Ureter (tissue), 1 donor: ENCODE data around the gene SLC39A9. TPM values are rescaled to one million over a fixed set of nuclear protein-coding genes. Genes with fewer than 3 reads are reported as not detected.
"Not testable (repeated sequence)": the region's sequence is repeated elsewhere in the genome, so short reads cannot be mapped to it uniquely, and the experiment has no call there.

Experiments used
- DNase-seq: peaks from one replicate; pipeline ENCODE4 v3.0.0-alpha.2; 2020; ENCODE audit warnings: low spot score
- total RNA-seq: library from RNA; stranded (reverse); gene quantifications from one replicate; pipeline ENCODE4 v1.2.4, GENCODE V29; 2023
- donor health status: DM: yes; HTN: yes; CAD: no.

SLC39A9 gene
- total RNA-seq, 1 donor from 2014 or later = 66.4 TPM

GRCh38 chr14:69368381-69368780, 30.1 kb upstream of the SLC39A9 start:
- DNase-seq = no peak

DNA sequence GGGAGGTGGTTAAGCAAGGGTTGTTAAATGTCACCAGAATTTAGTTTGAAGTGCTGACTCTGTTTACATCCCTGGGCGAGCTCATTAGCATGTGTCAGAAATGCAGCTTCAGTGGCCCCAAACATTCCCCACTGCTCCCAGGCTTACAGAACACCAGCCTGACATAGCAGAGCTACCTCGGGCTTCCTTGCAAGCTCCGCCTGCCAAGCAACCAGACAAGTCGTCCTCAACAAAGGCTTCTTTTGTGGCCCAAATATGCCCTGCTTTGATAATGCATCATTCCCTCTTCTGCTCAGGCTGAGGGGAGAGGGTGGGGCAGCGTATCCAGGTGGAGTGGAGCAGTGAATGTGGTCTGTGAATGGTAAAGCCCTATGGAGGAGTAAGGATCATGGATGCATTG, 28.4 kb upstream of the SLC39A9 start:
- no peak for DNase-seq

- DNase-seq = no peak
Observed at GRCh38 chr14:69372146-69372545, 26.3 kb upstream of the SLC39A9 start.

DNA sequence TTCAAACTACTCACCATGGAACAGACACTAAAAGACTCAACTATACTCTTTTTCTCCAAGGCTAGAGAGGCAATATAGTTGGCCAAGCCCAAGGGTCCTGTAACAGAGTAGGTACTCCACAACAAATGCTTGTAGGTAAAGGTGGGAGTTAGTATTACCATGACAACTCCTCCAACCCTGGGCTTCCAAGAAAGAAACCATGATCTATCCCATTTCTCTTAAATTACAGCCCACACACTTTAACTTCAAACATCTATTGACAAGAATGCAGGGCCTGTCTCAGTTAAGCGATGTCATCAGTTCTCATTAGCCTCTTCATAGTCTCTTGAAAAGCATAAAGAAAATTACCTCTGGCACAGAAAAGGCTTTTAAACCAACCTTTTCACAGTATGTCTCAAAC, 25.4 kb upstream of the SLC39A9 start:
- no peak for DNase-seq

- DNase-seq = no peak
Observed at GRCh38 chr14:69374235-69374634, 24.3 kb upstream of the SLC39A9 start.

DNA sequence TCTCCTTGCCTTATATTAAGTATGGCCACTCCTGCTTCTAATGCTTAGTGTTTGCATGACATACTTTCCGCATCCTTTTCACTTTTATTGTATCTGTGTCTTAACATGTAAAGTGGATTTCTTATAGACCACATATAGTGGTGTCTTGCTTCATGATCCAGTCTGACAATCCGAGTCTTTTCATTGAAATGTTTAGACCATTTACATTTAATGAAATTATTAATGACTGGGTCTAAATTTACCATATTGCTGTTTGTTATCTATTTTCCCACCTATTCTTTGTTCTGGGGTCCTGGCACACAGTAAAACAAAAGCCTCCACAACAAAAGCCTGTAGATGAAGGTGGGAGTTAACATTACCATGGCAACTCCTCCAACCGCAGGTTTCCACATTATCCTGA, 23.3 kb upstream of the SLC39A9 start:
- no peak for DNase-seq

- no peak for DNase-seq
Observed at GRCh38 chr14:69375722-69376121, 22.8 kb upstream of the SLC39A9 start.

GRCh38 chr14:69376439-69376838, 22.1 kb upstream of the SLC39A9 start:
- DNase-seq = no peak

DNA sequence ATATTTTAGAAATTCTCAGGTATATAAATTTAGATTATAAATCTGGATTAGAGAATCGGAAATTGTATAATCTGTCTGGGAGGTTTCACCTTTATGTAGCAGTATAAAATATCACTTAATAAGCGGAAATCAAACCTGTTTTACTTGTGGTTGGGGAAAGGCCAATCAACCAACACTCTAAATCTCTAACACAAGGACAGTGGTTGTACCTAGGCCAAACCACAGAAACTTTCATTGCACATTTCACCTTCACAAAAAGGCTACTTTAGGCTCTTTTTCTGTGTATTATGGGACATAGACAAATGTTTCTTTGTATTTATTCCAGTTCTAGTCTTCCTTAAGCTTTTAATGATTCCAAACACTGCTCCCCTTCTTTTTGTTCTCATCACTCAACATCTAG, 20.2 kb upstream of the SLC39A9 start:
- DNase-seq = no peak

- no peak for DNase-seq
Observed at GRCh38 chr14:69387311-69387710, 11.2 kb upstream of the SLC39A9 start.

DNA sequence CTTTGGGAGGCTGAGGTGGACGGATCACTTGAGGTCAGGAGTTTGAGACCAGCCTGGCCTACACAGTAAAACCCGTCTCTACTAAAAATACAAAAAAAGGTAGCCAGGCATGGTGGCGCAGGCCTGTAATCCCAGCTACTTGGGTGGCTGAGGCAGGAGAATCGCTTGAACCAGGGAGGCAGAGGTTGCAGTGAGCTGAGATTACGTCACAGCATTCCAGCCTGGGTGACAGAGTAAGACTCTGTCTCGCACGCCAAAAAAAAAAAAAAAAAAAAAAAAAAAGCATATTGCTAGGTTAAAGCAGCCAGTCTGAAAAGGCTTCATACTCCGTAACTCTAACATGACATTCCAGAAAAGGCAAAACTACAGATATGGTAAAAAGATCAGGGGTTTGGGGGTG, 7.1 kb upstream of the SLC39A9 start:
- DNase-seq = not testable (repeated sequence)

- no peak for DNase-seq
Observed at GRCh38 chr14:69392481-69392880, 6.0 kb upstream of the SLC39A9 start.

DNA sequence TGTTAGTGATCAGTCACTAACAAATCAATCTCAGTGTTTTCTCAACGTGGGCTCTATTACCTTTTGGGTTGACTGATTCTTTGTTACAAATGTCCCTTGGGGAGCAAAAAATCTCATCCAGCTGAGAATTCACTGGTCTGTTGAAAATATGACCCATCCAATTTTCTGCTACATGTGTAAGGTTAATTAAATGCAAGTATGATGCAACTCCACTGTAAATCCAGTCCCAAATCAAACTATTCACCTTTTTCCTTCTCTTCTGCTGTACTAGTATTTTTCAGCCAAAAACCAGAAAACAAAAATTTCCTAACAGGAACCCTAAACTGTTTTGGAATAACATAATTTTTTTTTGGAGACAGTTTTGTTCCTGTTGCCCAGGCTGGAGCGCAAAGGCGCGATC, 2.6 kb upstream of the SLC39A9 start:
- DNase-seq = no peak

- DNase-seq = no peak
Observed at GRCh38 chr14:69398818-69399210, 322 bp downstream of the SLC39A9 start.

DNA sequence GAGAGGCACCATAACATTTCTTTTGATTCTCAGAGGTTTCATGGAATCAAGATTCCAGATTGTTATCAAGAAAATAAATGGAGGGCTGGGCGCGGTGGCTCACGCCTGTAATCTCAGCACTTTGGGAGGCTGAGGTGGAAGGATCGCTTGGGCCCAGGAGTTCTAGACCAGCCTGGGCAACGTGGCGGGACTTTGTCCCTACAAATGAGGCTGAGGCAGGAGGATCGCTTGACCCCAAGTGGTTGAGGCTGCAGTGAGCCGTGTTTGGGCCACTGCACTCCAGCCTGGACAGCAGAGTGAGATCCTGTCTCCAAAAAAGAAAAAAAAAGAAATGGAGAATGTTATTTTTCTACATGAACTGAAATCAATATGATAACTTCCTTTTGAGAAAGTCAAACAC, 1.3 kb downstream of the SLC39A9 start:
- no peak for DNase-seq

DNA sequence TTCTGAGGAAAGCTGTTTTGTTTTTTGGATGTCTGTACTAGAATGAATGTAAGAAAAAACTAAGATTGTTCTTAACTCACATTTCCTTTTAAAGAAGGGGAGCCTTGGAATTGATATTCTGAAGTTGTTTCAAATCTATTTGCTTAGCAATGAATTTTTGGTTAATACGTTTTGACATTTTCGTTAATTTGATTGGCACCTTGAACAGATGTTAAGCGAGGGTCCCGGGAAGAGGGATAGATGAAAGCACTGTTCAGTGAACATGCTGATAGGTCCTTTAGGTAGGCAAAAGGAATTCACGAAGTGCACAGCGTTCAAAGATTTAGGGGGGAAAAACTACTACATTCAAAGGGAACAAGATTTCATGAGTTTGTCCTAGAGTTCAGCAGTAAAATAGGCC, 1.7 kb downstream of the SLC39A9 start:
- no peak for DNase-seq

DNA sequence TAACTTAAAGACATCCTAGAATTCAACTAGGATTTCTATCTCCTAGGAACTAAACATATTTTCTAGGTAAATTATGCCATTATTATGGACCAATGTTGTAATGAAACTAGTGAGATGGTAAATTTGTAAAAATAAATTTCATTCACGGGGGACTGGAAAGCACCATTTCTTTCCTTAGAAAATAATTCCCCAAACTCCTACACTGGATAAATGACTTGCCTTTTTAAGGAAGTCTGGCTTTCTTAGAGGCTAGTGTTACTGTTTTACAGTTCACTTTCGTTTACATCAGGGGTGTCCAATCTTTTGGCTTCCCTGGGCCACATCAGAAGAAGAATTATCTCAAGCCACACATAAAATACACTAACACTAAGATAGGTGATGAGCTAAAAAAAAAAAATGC, 3.3 kb downstream of the SLC39A9 start:
- no peak for DNase-seq

DNA sequence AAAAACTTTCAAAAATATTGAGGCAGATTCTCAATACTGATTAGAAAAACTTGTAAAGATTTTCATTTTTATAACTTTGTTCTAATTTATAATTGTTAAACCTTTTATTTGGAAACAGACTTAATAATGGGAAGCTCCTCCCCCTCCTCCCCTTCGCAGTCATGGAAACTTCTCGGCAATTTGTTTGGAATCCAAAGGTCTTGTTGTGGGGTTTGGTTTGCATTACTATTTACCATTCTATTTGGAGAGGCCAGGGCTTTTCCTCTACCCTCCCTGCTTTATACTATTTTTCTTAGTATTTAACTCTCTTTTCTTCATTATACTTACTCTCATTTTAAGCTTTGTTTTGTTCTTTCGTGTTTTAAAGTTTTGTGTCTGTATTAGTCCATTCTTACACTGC, 6.0 kb downstream of the SLC39A9 start:
- DNase-seq = no peak

GRCh38 chr14:69404883-69405282, 6.4 kb downstream of the SLC39A9 start:
- no peak for DNase-seq

- DNase-seq = no peak
Observed at GRCh38 chr14:69405762-69406161, 7.3 kb downstream of the SLC39A9 start.

GRCh38 chr14:69408331-69408960, 10.0 kb downstream of the SLC39A9 start:
- no peak for DNase-seq

DNA sequence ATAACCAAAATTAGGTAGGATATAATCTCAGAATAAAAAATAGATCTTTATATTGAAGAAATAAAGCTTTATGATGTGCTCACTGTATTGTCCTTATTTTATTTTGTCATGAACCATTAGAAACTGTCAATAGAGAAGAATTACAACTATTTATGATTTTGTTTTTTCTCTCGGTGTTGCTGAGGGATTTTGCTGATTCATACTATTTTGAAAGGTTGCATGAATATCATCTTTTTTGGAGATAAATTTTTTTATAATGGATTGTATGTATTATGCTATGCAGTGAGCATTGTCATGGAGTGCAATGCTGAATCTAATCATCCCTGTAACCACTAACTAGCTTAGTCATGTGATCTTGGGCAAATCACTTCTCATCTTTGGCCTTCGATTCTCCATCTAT, 15.0 kb downstream of the SLC39A9 start:
- DNase-seq = no peak

GRCh38 chr14:69416087-69416486, 17.6 kb downstream of the SLC39A9 start:
- DNase-seq = not testable (repeated sequence)

DNA sequence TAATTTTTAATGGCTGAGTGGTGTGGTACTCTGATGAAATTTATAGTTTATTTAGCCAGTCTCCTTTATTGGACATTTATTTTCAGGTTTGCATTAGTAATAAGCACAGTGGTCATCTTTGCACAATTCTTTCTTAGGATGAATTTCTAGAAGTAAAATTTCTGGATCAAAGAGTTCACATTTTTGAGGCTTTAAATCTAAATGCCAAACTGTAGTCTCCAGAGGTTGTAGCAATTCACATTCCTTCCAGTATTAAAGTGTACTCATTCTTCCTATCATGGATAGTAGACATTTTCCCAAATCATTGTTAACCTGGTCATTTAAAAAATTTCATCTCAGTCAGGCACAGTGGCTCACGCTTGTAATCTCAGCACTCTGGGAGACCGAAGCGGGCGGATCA, 24.8 kb downstream of the SLC39A9 start:
- no peak for DNase-seq
